Mammary epithelial cell (primary cell): Measurements from ENCODE around the gene OR6B1.

Experiments used
- EZH2 ChIP-seq: IDR thresholded peaks from 2 replicates; pipeline ENCODE4 v1.6.1; 2012; ENCODE audit warnings: low read length, inconsistent platforms, borderline replicate concordance
- TF ChIP-seq, protein P1 (sequence below), 2 donors: IDR thresholded peaks in 1 of 2; conservative IDR thresholded peaks in 1 of 2; 2 replicates each; pipeline ENCODE4 v1.5.1; 2011 to 2012; ENCODE audit warnings: inconsistent platforms in 2 of 2, low read length in 2 of 2, mild to moderate bottlenecking in 2 of 2, control low read depth in 1 of 2, low read depth in 1 of 2; ENCODE audit not compliant: insufficient read depth in 1 of 2; ENCODE audit errors: extremely low read depth in 1 of 2

DNA sequence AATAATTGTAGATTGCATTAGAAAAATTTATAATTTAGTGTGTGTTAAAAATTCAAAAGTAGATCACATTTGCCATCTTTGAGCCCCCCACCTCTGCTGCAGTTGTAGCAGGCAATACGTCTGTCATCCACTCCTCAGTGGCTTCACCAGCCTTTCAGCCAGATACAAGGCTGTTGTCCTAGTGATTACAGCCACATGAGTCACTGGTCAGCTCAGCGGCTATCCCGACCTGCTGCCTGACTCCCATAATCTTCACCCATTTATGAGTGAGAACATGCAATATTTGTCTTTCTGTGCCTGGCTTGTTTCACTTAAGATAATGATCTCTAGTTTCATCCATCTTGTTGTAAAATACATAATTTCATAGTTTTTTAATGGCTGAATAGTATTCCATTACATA, 57.8 kb downstream of the OR6B1 start:
- TF ChIP-seq, protein P1, sequence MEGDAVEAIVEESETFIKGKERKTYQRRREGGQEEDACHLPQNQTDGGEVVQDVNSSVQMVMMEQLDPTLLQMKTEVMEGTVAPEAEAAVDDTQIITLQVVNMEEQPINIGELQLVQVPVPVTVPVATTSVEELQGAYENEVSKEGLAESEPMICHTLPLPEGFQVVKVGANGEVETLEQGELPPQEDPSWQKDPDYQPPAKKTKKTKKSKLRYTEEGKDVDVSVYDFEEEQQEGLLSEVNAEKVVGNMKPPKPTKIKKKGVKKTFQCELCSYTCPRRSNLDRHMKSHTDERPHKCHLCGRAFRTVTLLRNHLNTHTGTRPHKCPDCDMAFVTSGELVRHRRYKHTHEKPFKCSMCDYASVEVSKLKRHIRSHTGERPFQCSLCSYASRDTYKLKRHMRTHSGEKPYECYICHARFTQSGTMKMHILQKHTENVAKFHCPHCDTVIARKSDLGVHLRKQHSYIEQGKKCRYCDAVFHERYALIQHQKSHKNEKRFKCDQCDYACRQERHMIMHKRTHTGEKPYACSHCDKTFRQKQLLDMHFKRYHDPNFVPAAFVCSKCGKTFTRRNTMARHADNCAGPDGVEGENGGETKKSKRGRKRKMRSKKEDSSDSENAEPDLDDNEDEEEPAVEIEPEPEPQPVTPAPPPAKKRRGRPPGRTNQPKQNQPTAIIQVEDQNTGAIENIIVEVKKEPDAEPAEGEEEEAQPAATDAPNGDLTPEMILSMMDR (conservative IDR thresholded peaks at IDR 0.05 in 1 of 2, IDR thresholded peaks at IDR 0.05 in 1 of 2; ENCODE audit: extremely low read depth in 1 of 2, insufficient read depth in 1 of 2, low read depth in 1 of 2, low read length in 2 of 2) = no peak
- TF ChIP-seq EZH2 = no peak
